ENCODE results near the gene ELP4. TPM values are rescaled to one million over a fixed set of nuclear protein-coding genes. Genes with fewer than 3 reads are reported as not detected.

ELP4 gene
- total and polyA plus RNA-seq, 2 donors from 2014 or later = 20.3 to 26.2 TPM

DNA sequence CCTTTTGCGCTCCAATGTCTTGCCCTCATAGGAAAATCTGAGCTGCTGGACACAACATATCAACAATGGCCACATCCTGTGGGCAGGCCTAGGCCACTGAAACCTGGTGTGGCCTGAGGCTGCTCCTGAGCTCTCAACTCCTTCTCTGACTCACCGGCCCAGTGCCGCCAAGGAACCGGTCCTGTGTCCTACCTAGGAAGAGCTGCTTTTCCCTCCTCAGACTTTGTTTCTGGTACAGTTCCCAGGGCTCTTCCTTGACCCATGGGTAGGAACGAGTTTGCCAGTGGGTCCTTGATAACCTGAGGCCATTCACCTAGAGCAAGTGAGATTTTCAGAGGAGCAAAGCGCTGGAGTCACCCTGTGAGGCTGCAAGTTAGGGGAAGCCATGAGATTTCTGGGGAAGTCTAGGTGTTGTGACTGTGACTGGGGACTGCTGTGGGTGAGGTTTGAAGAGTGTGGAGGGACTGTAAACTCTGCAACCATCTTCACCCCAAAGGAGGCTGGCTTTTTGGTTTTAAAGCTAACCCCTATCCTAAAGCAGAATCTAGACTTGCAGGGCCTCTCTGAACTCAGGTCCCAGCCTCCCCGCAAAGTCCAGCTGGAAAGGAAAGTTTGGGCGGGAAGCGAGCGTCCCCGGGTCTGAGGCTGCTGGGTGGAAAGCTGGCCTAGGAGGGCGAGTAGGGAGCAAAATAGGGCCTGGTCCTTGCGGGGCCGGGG is 313.5 kb downstream of the ELP4 start:
- intact Hi-C loops (cut with DNase I) = no loop called here
- Histone ChIP-seq H3K27me3 (ENCODE audit: control insufficient read depth, insufficient read depth, low read length) (peaks cover 86% of the 10 kb centered on the region), H3K36me3 (ENCODE audit: control insufficient read depth in 2 of 3, insufficient read depth in 3 of 3, low read length in 3 of 3) (no peaks in the 10 kb centered on the region), H3K9ac (ENCODE audit: low read length in 3 of 3) (no peak overlapping the region), H3K9me3 (ENCODE audit: control insufficient read depth in 2 of 3, insufficient read depth in 1 of 3, low read length in 3 of 3) (no peaks in the 10 kb centered on the region), H3K4me1 (ENCODE audit: control insufficient read depth in 2 of 3, insufficient read depth in 2 of 3, low read depth in 1 of 3, low read length in 3 of 3) (no peaks in the 10 kb centered on the region), H3K4me3 (ENCODE audit: low read length in 3 of 3) (no peak overlapping the region), H3K27ac (ENCODE audit: low read depth in 2 of 2, low read length in 2 of 2) (no peak overlapping the region)
- TF ChIP-seq, protein P1, sequence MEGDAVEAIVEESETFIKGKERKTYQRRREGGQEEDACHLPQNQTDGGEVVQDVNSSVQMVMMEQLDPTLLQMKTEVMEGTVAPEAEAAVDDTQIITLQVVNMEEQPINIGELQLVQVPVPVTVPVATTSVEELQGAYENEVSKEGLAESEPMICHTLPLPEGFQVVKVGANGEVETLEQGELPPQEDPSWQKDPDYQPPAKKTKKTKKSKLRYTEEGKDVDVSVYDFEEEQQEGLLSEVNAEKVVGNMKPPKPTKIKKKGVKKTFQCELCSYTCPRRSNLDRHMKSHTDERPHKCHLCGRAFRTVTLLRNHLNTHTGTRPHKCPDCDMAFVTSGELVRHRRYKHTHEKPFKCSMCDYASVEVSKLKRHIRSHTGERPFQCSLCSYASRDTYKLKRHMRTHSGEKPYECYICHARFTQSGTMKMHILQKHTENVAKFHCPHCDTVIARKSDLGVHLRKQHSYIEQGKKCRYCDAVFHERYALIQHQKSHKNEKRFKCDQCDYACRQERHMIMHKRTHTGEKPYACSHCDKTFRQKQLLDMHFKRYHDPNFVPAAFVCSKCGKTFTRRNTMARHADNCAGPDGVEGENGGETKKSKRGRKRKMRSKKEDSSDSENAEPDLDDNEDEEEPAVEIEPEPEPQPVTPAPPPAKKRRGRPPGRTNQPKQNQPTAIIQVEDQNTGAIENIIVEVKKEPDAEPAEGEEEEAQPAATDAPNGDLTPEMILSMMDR (IDR thresholded peaks at IDR 0.05; ENCODE audit: borderline replicate concordance, extremely low read depth, insufficient read depth) = no peak
- DNase-seq (peak in 1 of 5 donors; percentile 9), FAIRE-seq (no peak)

DNA sequence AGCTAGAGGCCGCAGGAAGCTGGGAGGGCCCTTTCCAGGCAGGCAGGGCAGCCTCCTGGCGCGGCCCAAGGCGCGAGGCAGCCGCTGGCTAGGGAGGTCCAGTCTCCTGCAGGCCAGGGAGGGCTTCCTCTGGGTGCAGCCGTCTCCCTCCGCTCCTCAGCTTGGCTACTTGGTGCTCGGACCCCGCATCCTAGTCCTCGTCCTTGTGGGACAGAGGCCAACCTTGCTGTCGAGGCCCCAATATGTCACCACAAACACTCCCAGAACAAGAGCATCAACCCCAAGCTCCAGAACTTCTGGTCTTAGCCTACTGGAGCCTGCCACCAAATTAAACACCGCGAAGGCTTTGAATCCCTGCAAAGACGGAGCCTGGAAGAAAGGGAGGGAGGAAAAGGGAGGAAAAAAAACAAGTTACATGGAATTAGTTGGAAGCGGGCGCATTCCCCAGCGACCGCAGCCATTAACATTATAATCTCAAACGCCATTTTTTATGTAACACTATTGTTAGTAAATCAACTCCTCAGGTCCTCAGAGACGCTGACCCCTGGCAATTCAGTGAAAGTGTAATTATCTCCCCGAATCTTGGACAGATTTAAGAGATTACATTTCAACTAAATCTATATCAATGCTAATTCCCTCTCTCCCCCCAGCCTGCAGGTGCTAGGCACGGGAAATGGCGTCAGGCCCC is 314.2 kb downstream of the ELP4 start:
- no peak overlapping the region for H3K27ac ChIP-seq (ENCODE audit: low read depth in 2 of 2, low read length in 2 of 2)
- no peaks in the 10 kb centered on the region for H3K36me3 ChIP-seq (ENCODE audit: control insufficient read depth in 2 of 3, insufficient read depth in 3 of 3, low read length in 3 of 3)
- peak in 2 of 5 donors; percentile 17 to 32 for DNase-seq
- no peak for FAIRE-seq
- peaks cover 86% of the 10 kb centered on the region for H3K27me3 ChIP-seq (ENCODE audit: control insufficient read depth, insufficient read depth, low read length)
- TF ChIP-seq, protein P1 (IDR thresholded peaks at IDR 0.05; ENCODE audit: borderline replicate concordance, extremely low read depth, insufficient read depth) = no peak
- intact Hi-C loops (cut with DNase I) = no loop called here
- H3K4me1 ChIP-seq (ENCODE audit: control insufficient read depth in 2 of 3, insufficient read depth in 2 of 3, low read depth in 1 of 3, low read length in 3 of 3) = no peaks in the 10 kb centered on the region
- H3K4me3 ChIP-seq (ENCODE audit: low read length in 3 of 3) = no peak overlapping the region
- H3K9me3 ChIP-seq (ENCODE audit: control insufficient read depth in 2 of 3, insufficient read depth in 1 of 3, low read length in 3 of 3) = no peaks in the 10 kb centered on the region
- no peak overlapping the region for H3K9ac ChIP-seq (ENCODE audit: low read length in 3 of 3)

DNA sequence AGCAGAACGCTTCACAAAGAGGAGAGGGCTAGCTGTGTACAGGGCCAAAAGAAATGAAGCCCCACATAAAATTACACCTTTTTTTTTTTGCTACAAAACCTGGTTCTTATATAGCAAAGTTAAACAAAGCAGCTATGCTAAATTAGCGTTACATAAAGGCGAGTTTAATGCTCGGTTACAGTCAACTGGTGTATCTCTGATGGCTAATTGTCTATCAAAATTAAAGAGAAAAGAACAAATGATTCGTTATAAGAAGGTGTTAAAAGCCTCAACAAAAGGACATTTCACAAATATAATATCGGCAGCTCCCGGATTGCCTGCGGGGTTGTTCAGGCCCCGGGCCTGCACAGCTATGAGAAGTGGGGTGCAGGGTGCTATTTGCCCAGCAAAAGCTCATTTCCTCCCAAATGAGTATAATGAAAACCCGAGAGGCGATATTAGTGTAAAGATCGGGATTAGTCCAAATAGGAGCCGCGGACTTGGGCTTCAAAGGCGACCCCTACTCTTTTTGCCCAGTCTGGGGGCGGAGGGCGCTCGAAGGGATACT is 314.8 kb downstream of the ELP4 start:
- intact Hi-C loops (cut with DNase I) = no loop called here
- no peaks in the 10 kb centered on the region for H3K9me3 ChIP-seq (ENCODE audit: control insufficient read depth in 2 of 3, insufficient read depth in 1 of 3, low read length in 3 of 3)
- no peaks in the 10 kb centered on the region for H3K36me3 ChIP-seq (ENCODE audit: control insufficient read depth in 2 of 3, insufficient read depth in 3 of 3, low read length in 3 of 3)
- no peak overlapping the region for H3K27ac ChIP-seq (ENCODE audit: low read depth in 2 of 2, low read length in 2 of 2)
- H3K9ac ChIP-seq (ENCODE audit: low read length in 3 of 3) = no peak overlapping the region
- no peaks in the 10 kb centered on the region for H3K4me1 ChIP-seq (ENCODE audit: control insufficient read depth in 2 of 3, insufficient read depth in 2 of 3, low read depth in 1 of 3, low read length in 3 of 3)
- no peak overlapping the region for H3K4me3 ChIP-seq (ENCODE audit: low read length in 3 of 3)
- H3K27me3 ChIP-seq (ENCODE audit: control insufficient read depth, insufficient read depth, low read length) = peaks cover 90% of the 10 kb centered on the region
- no peak for DNase-seq
- TF ChIP-seq, protein P1 (IDR thresholded peaks at IDR 0.05; ENCODE audit: borderline replicate concordance, extremely low read depth, insufficient read depth) = no peak
- no peak for FAIRE-seq

Data from kidney (tissue), 14 donors.